HUES64 (cell line): ENCODE data around the gene EXD1.

Experiments
- H3K27ac ChIP-seq: 2 replicates; pipeline ENCODE4 v1.7.0; 2013; ENCODE audit warnings: low read depth, low read length, inconsistent platforms
- H3K27me3 ChIP-seq: 2 replicates; pipeline ENCODE4 v1.6.1; 2013; ENCODE audit warnings: mild to moderate bottlenecking, low read length; ENCODE audit not compliant: insufficient read depth
- H3K36me3 ChIP-seq: 2 replicates; pipeline ENCODE4 v1.6.1; 2013; ENCODE audit warnings: mild to moderate bottlenecking, low read length; ENCODE audit not compliant: insufficient read depth
- H3K4me1 ChIP-seq: 2 replicates; pipeline ENCODE4 v1.6.1; 2013; ENCODE audit warnings: mild to moderate bottlenecking, low read length, moderate library complexity; ENCODE audit not compliant: insufficient read depth
- H3K4me3 ChIP-seq: 2 replicates; pipeline ENCODE4 v1.5.1; 2013; ENCODE audit warnings: mild to moderate bottlenecking, low read length, moderate library complexity
- H3K9ac ChIP-seq: 2 replicates; pipeline ENCODE4 v1.6.1; 2013; ENCODE audit warnings: mild to moderate bottlenecking, low read depth, low read length
- H3K9me3 ChIP-seq: 2 replicates; pipeline ENCODE4 v1.6.1; 2013; ENCODE audit warnings: low read depth, low read length; ENCODE audit not compliant: insufficient read depth
- WGBS: fragments of 150-250, 120-280 bp; methylation state at CpG from one replicate; pipeline ENCODE4 v1.1.7; 2013; ENCODE audit warnings: missing lambda C conversion rate; 5-methylcytosine and 5-hydroxymethylcytosine counted together

Gene EXD1

DNA sequence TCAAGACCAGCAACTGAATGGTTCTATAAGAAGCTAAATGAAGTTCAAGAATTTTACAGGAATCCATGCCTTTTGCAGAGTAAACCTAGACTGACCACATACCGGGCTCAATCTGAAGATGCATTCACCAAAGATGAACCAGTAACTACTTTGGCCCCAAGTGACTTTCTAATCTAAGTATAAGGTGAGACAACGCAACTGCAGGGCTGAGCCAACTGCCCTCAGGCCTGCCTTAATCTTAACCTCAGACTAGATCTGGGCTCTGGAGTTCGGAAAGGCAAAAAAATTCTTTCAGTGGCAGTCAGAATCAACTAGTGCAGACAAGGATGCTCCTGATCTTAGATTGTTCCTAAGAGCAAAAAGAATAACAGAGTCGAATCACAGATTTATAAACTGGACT is 48.3 kb downstream of the EXD1 start:
- H3K36me3 ChIP-seq = no peaks in the 10 kb centered on the region
- no peak overlapping the region for H3K4me3 ChIP-seq
- H3K4me1 ChIP-seq = peaks cover 9% of the 10 kb centered on the region; the same call in 1 of the 2 replicates
- H3K9ac ChIP-seq = no peak overlapping the region
- H3K27me3 ChIP-seq = no peaks in the 10 kb centered on the region
- WGBS = 74% methylated on average over 4 of the region's 4 CpGs
- no peaks in the 10 kb centered on the region for H3K9me3 ChIP-seq
- no peak overlapping the region for H3K27ac ChIP-seq

GRCh38 chr15:41180206-41180789 is 50.3 kb downstream of the EXD1 start:
- WGBS = 93% methylated on average over 6 of the region's 6 CpGs
- no peak overlapping the region for H3K27ac ChIP-seq

DNA sequence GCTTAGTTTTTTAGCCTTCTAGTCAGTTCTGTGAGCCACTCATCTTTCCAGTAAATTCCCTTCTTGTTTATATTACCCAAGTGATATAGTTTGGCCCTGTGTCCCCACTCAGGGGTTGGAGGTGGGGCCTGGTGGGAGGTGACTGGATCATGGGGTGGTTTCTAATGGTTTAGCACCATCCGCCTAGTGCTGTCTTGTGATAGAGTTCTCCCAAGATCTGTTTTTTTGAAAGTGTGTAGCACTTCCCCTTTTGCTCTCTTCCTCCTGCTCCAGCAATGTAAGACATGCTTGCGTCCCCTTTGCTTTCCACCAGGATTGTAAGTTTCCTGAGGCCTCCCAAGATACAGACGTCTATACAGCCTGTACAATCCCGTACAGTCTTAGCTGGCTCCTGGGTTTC is 60.8 kb downstream of the EXD1 start:
- H3K27me3 ChIP-seq = no peaks in the 10 kb centered on the region
- H3K9ac ChIP-seq = no peak overlapping the region
- no peak overlapping the region for H3K27ac ChIP-seq
- no peaks in the 10 kb centered on the region for H3K4me1 ChIP-seq
- H3K9me3 ChIP-seq = no peaks in the 10 kb centered on the region
- H3K36me3 ChIP-seq = no peaks in the 10 kb centered on the region
- WGBS = 93% methylated on average over 4 of the region's 4 CpGs
- no peak overlapping the region for H3K4me3 ChIP-seq

More at GRCh38 chr15:41180206-41180789, 50.3 kb downstream of the EXD1 start:
- H3K9me3 ChIP-seq = no peaks in the 10 kb centered on the region
- H3K4me1 ChIP-seq = peaks cover 9% of the 10 kb centered on the region; the same call in 1 of the 2 replicates
- H3K9ac ChIP-seq = no peak overlapping the region
- no peaks in the 10 kb centered on the region for H3K36me3 ChIP-seq
- no peaks in the 10 kb centered on the region for H3K27me3 ChIP-seq
- H3K4me3 ChIP-seq = no peak overlapping the region

DNA sequence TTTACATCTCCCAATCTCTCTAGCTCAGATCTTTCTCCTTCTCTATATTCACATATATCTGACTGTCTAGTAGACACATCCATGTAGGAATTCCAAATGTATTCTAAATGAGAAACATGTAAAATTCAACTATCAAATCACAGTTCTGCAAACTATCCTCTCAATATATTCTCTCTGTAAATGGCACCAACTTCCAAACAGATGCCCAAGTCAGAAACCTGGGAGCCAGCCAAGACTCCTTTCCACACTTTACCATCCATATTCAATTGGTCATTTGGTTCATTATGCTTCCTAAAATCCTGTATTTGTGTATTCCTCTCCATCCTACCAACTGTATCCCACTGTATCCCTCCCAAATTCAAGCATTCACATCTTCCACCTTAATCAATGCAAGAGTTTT is 61.5 kb downstream of the EXD1 start:
- Histone ChIP-seq H3K27ac (no peak overlapping the region), H3K36me3 (no peaks in the 10 kb centered on the region), H3K4me3 (no peak overlapping the region), H3K27me3 (no peaks in the 10 kb centered on the region), H3K4me1 (no peaks in the 10 kb centered on the region), H3K9me3 (no peaks in the 10 kb centered on the region), H3K9ac (no peak overlapping the region)

DNA sequence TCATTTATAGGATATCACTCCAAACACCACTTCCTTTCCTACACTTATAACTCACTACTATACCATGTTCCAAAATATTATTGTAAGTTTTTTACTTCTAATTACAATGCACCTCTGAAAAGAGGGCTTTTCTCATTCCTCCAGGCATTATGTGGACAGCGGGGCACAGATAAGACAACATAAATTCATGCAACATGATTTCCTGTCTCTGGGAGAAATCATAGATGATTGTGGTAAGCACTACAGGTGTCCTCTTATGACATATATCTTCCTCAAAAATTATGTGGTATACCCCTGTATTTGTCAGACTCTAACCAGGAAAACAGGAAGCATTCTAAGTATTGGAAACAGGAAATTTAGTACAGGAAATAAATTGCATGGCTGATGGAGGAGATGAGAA is 68.8 kb downstream of the EXD1 start:
- H3K27ac ChIP-seq = no peak overlapping the region
- H3K9me3 ChIP-seq = no peaks in the 10 kb centered on the region
- H3K9ac ChIP-seq = no peak overlapping the region
- no peaks in the 10 kb centered on the region for H3K36me3 ChIP-seq
- no peaks in the 10 kb centered on the region for H3K27me3 ChIP-seq
- no peaks in the 10 kb centered on the region for H3K4me1 ChIP-seq
- WGBS = no CpG with 5 or more reads among the region's 1 CpG
- H3K4me3 ChIP-seq = no peak overlapping the region

- no peaks in the 10 kb centered on the region for H3K36me3 ChIP-seq
- no peaks in the 10 kb centered on the region for H3K27me3 ChIP-seq
- no peak overlapping the region for H3K4me3 ChIP-seq
- no peaks in the 10 kb centered on the region for H3K4me1 ChIP-seq
- H3K27ac ChIP-seq = no peak overlapping the region
- 93% methylated on average over 6 of the region's 6 CpGs for WGBS
- H3K9me3 ChIP-seq = no peaks in the 10 kb centered on the region
- no peak overlapping the region for H3K9ac ChIP-seq
These were observed 69.2 kb downstream of the EXD1 start for GRCh38 chr15:41161336-41161735.

DNA sequence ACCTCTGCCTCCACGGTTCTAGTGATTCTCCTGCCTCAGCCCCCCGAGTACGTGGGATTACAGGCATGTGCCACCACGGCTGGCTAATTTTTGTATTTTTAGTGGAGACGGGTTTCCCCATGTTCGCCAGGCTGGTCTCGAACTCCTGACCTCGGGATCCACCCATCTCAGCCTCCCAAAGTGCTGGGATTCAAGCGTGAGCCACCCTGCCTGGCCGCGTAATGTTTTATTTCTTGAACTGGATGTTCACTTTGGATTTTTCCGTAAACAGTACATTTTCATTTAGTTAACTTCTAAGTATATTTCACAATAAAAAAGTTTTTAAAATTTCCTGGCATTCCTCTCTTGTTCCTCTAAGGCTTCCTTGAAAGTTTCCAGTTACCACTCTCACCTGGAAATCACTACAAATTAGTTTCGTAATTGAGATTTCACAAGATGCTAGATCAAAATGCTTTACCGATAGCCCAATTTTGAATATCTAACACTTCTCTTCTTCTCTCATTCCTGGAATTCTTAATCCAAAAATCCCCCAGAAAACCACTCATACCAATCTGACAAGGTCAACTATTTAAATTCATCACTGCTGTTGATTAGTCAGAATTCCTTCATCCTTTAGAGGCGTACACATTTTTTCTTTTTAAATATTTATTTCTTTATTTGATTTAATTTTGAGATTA is 69.8 kb downstream of the EXD1 start:
- Histone ChIP-seq H3K9me3 (no peaks in the 10 kb centered on the region), H3K27me3 (no peaks in the 10 kb centered on the region), H3K27ac (no peak overlapping the region), H3K9ac (no peak overlapping the region), H3K36me3 (no peaks in the 10 kb centered on the region), H3K4me3 (no peak overlapping the region), H3K4me1 (no peaks in the 10 kb centered on the region)
- WGBS = 97% methylated on average over 14 of the region's 15 CpGs

DNA sequence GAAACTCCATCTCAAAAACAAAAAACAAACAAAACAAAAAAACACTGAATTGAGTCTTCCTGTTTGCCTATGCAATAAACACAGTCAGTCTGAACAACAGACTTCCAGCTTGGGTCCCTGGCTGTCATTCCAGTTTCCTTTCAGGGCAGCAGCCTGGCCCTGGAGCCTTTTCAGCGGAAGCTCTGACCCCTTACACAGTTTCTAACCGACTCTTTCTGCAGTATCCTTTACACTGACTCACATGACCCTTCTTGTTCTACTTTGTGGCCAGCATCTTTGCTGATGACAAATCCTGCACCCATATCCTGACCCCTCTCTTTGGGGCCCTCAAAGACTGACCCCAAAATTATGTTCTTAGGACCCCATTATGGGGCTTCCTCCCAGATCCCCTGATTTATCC is 76.1 kb downstream of the EXD1 start:
- WGBS = 94% methylated on average over 2 of the region's 2 CpGs

DNA sequence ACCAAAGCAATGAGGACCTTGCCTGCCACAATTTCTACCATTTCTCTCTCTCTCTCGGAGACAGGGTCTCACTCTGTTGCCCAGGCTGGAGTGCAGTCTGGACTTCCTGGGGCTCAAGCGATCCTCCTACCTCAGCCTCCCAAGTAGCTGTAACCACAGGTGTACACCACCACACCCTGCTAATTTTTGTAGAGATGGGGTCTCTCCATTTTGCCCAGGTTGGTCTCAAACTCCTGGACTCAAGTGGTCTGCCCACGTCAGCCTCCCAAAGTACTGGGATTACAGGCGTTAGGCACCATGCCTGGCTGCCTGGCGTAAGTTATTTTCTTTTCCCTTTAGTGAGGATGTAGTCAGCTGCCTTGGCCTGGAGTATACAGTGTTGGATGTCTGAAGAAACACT is 76.8 kb downstream of the EXD1 start:
- Histone ChIP-seq H3K36me3 (no peaks in the 10 kb centered on the region), H3K27ac (no peak overlapping the region)
- WGBS = 95% methylated on average over 5 of the region's 5 CpGs

More for the DNA sequence above, 76.1 kb downstream of the EXD1 start:
- H3K9ac ChIP-seq = no peak overlapping the region
- no peak overlapping the region for H3K4me3 ChIP-seq
- H3K36me3 ChIP-seq = no peaks in the 10 kb centered on the region
- H3K27ac ChIP-seq = no peak overlapping the region
- no peaks in the 10 kb centered on the region for H3K9me3 ChIP-seq
- no peaks in the 10 kb centered on the region for H3K27me3 ChIP-seq
- H3K4me1 ChIP-seq = no peaks in the 10 kb centered on the region

DNA sequence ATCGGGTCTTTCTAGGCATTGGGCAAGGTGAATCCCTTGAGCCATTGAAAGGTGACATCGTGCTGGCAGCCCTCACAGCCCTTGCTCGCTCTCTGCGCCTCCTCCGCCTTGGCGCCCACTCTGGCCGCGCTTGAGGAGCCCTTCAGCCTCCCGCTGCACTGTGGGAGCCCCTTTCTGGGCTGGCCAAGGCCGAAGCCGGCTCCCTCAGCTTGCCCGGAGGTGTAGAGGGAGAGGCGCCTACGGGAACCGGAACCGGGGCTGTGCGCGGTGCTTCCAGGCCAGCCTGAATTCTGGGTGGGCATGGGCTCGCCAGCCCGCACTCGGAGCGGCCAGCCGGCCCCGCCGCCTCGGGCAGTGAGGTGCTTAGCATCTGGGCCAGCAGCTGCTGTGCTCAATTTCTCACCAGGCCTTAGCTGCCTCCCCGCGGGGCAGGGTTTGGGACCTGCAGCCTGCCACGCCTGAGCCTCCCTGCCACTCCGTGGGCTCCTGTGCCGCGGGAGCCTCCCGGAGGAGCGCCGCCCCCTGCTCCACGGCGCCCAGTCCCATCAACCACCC is 79.0 kb downstream of the EXD1 start:
- no peak overlapping the region for H3K27ac ChIP-seq
- no peaks in the 10 kb centered on the region for H3K9me3 ChIP-seq
- no peaks in the 10 kb centered on the region for H3K36me3 ChIP-seq
- no peak overlapping the region for H3K9ac ChIP-seq
- H3K4me1 ChIP-seq = no peaks in the 10 kb centered on the region
- H3K4me3 ChIP-seq = no peak overlapping the region
- 97% methylated on average over 37 of the region's 37 CpGs for WGBS
- H3K27me3 ChIP-seq = no peaks in the 10 kb centered on the region

More for the DNA sequence above, 76.8 kb downstream of the EXD1 start:
- Histone ChIP-seq H3K4me3 (no peak overlapping the region), H3K4me1 (no peaks in the 10 kb centered on the region), H3K27me3 (no peaks in the 10 kb centered on the region), H3K9ac (no peak overlapping the region), H3K9me3 (no peaks in the 10 kb centered on the region)

GRCh38 chr15:41150279-41150678 is 80.3 kb downstream of the EXD1 start:
- no peak overlapping the region for H3K27ac ChIP-seq
- 96% methylated on average over 4 of the region's 4 CpGs for WGBS

More at GRCh38 chr15:41150279-41150678, 80.3 kb downstream of the EXD1 start:
- Histone ChIP-seq H3K27me3 (no peaks in the 10 kb centered on the region), H3K4me1 (no peaks in the 10 kb centered on the region), H3K36me3 (no peaks in the 10 kb centered on the region), H3K4me3 (no peak overlapping the region), H3K9me3 (no peaks in the 10 kb centered on the region), H3K9ac (no peak overlapping the region)
